Measurements from ENCODE around the gene SOWAHA.

DNA sequence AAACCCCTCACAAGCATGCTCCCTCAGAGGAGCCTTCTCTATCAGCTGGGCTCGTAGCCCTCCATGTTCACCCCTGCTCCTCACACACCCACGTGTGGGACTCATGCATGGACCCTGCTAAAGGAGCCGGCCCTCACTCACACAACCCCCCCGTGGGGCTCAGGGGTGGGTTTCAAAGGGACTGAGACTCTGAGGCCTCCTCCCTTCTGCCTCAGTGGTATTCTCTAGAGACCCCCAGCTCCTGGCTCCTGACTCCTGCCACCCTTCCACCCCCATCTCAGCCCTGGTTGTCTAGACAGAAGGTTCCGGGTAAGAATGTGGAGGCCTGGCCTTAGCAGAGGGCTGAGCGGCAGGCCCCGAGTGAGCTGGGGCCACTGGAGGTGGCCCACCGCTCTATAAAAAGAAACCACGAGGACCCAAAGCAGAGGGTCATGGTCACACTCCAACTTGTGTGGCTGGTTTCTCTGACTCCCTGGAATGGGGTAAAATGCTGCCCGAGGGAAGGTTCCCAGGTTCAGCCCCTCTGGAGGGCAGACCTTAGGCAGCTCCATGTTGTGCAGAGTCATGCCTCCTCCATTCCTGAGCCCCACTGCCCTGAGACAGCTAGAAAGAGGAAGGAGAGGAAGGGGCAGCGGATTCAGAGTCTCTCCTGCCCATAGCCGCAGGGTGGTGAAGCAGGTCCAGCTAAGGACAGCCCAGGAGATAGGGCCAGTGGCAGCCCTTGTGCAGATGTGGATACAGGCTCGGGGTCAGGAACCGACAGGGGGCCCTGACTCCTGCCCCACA is 46.9 kb upstream of the SOWAHA start:
- TF ChIP-seq CTCF (IDR thresholded peaks at IDR 0.05; ENCODE audit: poor library complexity, severe bottlenecking), result no peak
- no peak for TF ChIP-seq RAD21 (conservative IDR thresholded peaks at IDR 0.05)
- no peak for TF ChIP-seq POLR2AphosphoS5 (IDR thresholded peaks at IDR 0.05)
- no peak for TF ChIP-seq EZH2 (IDR thresholded peaks at IDR 0.05; ENCODE audit: borderline replicate concordance, insufficient read depth, low read length, poor library complexity, severe bottlenecking)
- TF ChIP-seq REST (IDR thresholded peaks at IDR 0.05; ENCODE audit: borderline replicate concordance), result no peak
- no peak for TF ChIP-seq EP300 (conservative IDR thresholded peaks at IDR 0.05; ENCODE audit: poor library complexity, severe bottlenecking)
- no peak for TF ChIP-seq TAF1 (IDR thresholded peaks at IDR 0.05; ENCODE audit: low read depth)
- no peak for TF ChIP-seq MXI1 (conservative IDR thresholded peaks at IDR 0.05; ENCODE audit: poor library complexity, severe bottlenecking)
- no peak for TF ChIP-seq SMC3 (conservative IDR thresholded peaks at IDR 0.05; ENCODE audit: poor library complexity)

All from neural cell (in vitro differentiated cells).